ENCODE results near the gene SULF2.

Gene SULF2

GRCh38 chr20:47708953-47709833 lies 76.1 kb downstream of the SULF2 start:
- no peak for DNase-seq

GRCh38 chr20:47708140-47708807 lies 77.0 kb downstream of the SULF2 start:
- DNase-seq, result no peak

GRCh38 chr20:47706345-47706744 lies 78.9 kb downstream of the SULF2 start:
- no peak for DNase-seq

GRCh38 chr20:47705497-47705856 lies 79.8 kb downstream of the SULF2 start:
- DNase-seq, result no peak

GRCh38 chr20:47704746-47705496 lies 80.4 kb downstream of the SULF2 start:
- DNase-seq, result no peak

GRCh38 chr20:47703748-47704147 lies 81.5 kb downstream of the SULF2 start:
- DNase-seq, result no peak

GRCh38 chr20:47701612-47702011 lies 83.7 kb downstream of the SULF2 start:
- DNase-seq, result no peak

GRCh38 chr20:47700327-47700726 lies 85.0 kb downstream of the SULF2 start:
- DNase-seq, result no peak

- DNase-seq, result no peak
Observed at GRCh38 chr20:47699818-47700217, 85.5 kb downstream of the SULF2 start.

GRCh38 chr20:47698142-47698541 lies 87.1 kb downstream of the SULF2 start:
- no peak for DNase-seq

- DNase-seq, result no peak
Observed at GRCh38 chr20:47696856-47697255, 88.4 kb downstream of the SULF2 start.

- DNase-seq, result no peak
Observed at GRCh38 chr20:47694021-47694818, 91.1 kb downstream of the SULF2 start.

- no peak for DNase-seq
Observed at GRCh38 chr20:47691625-47692024, 93.7 kb downstream of the SULF2 start.

- no peak for DNase-seq
Observed at GRCh38 chr20:47689731-47690130, 95.5 kb downstream of the SULF2 start.

- DNase-seq, result no peak
Observed at GRCh38 chr20:47688385-47689381, 96.6 kb downstream of the SULF2 start.

GRCh38 chr20:47687095-47687987 lies 97.9 kb downstream of the SULF2 start:
- DNase-seq, result no peak

GRCh38 chr20:47686545-47686944 lies 98.7 kb downstream of the SULF2 start:
- no peak for DNase-seq

GRCh38 chr20:47684306-47685080 lies 100.8 kb downstream of the SULF2 start:
- DNase-seq, result no peak

- DNase-seq, result no peak
Observed at GRCh38 chr20:47682916-47683315, 102.4 kb downstream of the SULF2 start.

Measured in NCI-H2029 treated with DMSO at 0.1 percent for 48 hours (cell line).